Tibial nerve (tissue), 4 donors: ENCODE results near the gene METRNL. TPM values are rescaled to one million over a fixed set of nuclear protein-coding genes. Genes with fewer than 3 reads are reported as not detected.
"Not testable (repeated sequence)": the region's sequence is repeated elsewhere in the genome, so short reads cannot be mapped to it uniquely, and the experiment has no call there.

Source experiments
- DNase-seq, 2 donors: peaks; one replicate each; pipeline ENCODE4 v3.0.0-alpha.2; 2019; ENCODE audit warnings: low spot score in 2 of 2
- H3K27ac ChIP-seq, 4 donors: fragments of 200-600 bp; sonication (generic) in 3 of 4; one replicate each; pipeline ENCODE4 v1.5.1; 2017 to 2019; ENCODE audit warnings: mild to moderate bottlenecking in 1 of 4
- H3K27me3 ChIP-seq, 2 donors: fragments of 200-600 bp; sonication (generic) in 1 of 2; one replicate each; pipeline versions ENCODE4 v1.5.1 to v1.6.0; 2017 to 2019
- H3K36me3 ChIP-seq, 3 donors: fragments of 200-600 bp; sonication (generic); one replicate each; pipeline ENCODE4 v1.5.1; 2018 to 2019
- H3K4me1 ChIP-seq, 4 donors: fragments of 200-600 bp; sonication (generic) in 3 of 4; one replicate each; pipeline ENCODE4 v1.5.1; 2017 to 2019
- H3K4me3 ChIP-seq, 4 donors: fragments of 200-600 bp; sonication (generic) in 3 of 4; one replicate each; pipeline ENCODE4 v1.5.1; 2017 to 2019; ENCODE audit warnings: mild to moderate bottlenecking in 1 of 4, moderate library complexity in 1 of 4
- H3K9me3 ChIP-seq, 4 donors: fragments of 200-600 bp; sonication (generic) in 3 of 4; one replicate each; pipeline ENCODE4 v1.5.1; 2017 to 2019
- CTCF ChIP-seq, 5 experiments: fragments of 200-600 bp in 3 of 5; fragments of 450-650 bp in 2 of 5; sonication (generic) in 3 of 5; IDR thresholded peaks; one replicate each; pipeline ENCODE4 v1.5.1; 2016 to 2019; ENCODE audit warnings: antibody characterized with exemption in 5 of 5, mild to moderate bottlenecking in 3 of 5, moderate library complexity in 2 of 5
- EP300 ChIP-seq, 2 donors: sonication (generic); formaldehyde crosslinking; IDR thresholded peaks; one replicate each; pipeline ENCODE4 v1.6.1; 2017; ENCODE audit warnings: antibody characterized with exemption in 2 of 2, mild to moderate bottlenecking in 1 of 2
- POLR2A ChIP-seq, 2 donors: fragments of 450-650 bp; IDR thresholded peaks; one replicate each; pipeline ENCODE4 v1.6.1; 2017; ENCODE audit warnings: antibody characterized with exemption in 2 of 2, mild to moderate bottlenecking in 2 of 2, moderate library complexity in 2 of 2
- WGBS, 2 donors: methylation state at CpG; one replicate each; pipeline ENCODE4 v1.1.5; 2018; 5-methylcytosine and 5-hydroxymethylcytosine counted together
- total RNA-seq, 4 donors: library from RNA; depleted of rRNA; stranded (reverse); fragments of >200 nt; gene quantifications; one replicate each; pipeline ENCODE4 v1.1.0, GENCODE V29; 2016

Gene METRNL
- total RNA-seq, 4 donors from 2014 or later = 112 to 162 (median 147) TPM

GRCh38 chr17:83053021-83053681 is 26.3 kb upstream of the METRNL start:
- 67 to 77% methylated on average over 14 to 15 of the region's 15 CpGs for WGBS, 2 donors
- TF ChIP-seq POLR2A (IDR thresholded peaks at IDR 0.05) (no peak), EP300 (IDR thresholded peaks at IDR 0.05) (no peak), CTCF (IDR thresholded peaks at IDR 0.05) (no peak)

GRCh38 chr17:83053739-83054451 is 25.5 kb upstream of the METRNL start:
- H3K4me3 ChIP-seq = no peak overlapping the region
- peak in 1 of 5 experiments; percentile 12 for TF ChIP-seq CTCF (IDR thresholded peaks at IDR 0.05)
- TF ChIP-seq EP300 (IDR thresholded peaks at IDR 0.05) = no peak
- TF ChIP-seq POLR2A (IDR thresholded peaks at IDR 0.05) = peak in 1 of 2 donors; percentile 29
- H3K27me3 ChIP-seq = no peaks in the 10 kb centered on the region
- peak; percentile 25 to 47 for DNase-seq
- peaks cover 0 to 39% (median 9%) of the 10 kb centered on the region in 4 donors for H3K4me1 ChIP-seq
- H3K27ac ChIP-seq = peak overlapping the region in 2 of 4 donors; percentile 72 to 87
- no peaks in the 10 kb centered on the region for H3K36me3 ChIP-seq
- H3K9me3 ChIP-seq = no peaks in the 10 kb centered on the region
- WGBS, 2 donors = 69 to 74% methylated on average over 13 of the region's 13 CpGs

More at GRCh38 chr17:83053021-83053681, 26.3 kb upstream of the METRNL start:
- no peaks in the 10 kb centered on the region for H3K36me3 ChIP-seq
- no peak overlapping the region for H3K4me3 ChIP-seq
- H3K27me3 ChIP-seq = no peaks in the 10 kb centered on the region
- H3K27ac ChIP-seq = peak overlapping the region in 3 of 4 donors; percentile 29 to 87 (median 72)
- H3K4me1 ChIP-seq = peaks cover 0 to 39% (median 9%) of the 10 kb centered on the region in 4 donors
- no peaks in the 10 kb centered on the region for H3K9me3 ChIP-seq
- DNase-seq = peak in 1 of 2 donors; percentile 12

DNA sequence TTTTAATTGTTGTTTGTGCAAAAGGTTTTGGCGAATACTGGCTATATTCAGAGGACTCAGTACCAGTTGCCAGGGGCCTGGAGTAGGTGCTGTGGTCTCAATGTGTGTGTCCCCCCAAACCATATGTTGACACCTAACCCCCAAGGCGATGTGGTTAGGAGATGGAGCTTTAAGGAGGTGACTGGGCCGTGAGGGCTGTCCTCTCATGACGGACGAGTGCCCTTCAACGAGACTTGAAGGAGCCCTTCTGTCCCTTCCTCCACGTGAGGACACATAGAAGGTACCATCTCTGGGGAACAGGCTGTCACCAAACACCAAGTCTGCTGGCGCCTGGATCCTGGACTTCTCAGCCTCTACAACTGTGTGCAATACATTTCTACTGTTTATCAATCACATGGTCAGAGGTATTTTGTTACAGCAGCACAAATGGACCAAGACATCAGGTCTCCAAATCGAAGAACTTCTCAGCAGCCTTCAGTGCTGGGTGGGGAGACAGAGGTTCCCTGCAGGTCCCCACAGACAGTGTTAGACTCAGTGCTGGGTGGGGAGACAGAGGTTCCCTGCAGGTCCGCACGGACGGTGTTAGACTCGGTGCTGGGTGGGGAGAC is 24.8 kb upstream of the METRNL start:
- no peaks in the 10 kb centered on the region for H3K27me3 ChIP-seq
- H3K9me3 ChIP-seq = no peaks in the 10 kb centered on the region
- 89 to 94% methylated on average over 13 of the region's 13 CpGs for WGBS, 2 donors
- H3K4me3 ChIP-seq = no peak overlapping the region
- DNase-seq = peak; percentile 3 to 6
- no peak for TF ChIP-seq POLR2A (IDR thresholded peaks at IDR 0.05)
- TF ChIP-seq EP300 (IDR thresholded peaks at IDR 0.05) = no peak
- TF ChIP-seq CTCF (IDR thresholded peaks at IDR 0.05) = no peak
- no peaks in the 10 kb centered on the region for H3K36me3 ChIP-seq
- H3K27ac ChIP-seq = peak overlapping the region in 2 of 4 donors; percentile 59 to 72
- H3K4me1 ChIP-seq = peaks cover 0 to 35% (median 9%) of the 10 kb centered on the region in 4 donors

- not testable (repeated sequence) for H3K4me3 ChIP-seq, H3K36me3 ChIP-seq, H3K9me3 ChIP-seq, H3K27ac ChIP-seq, H3K27me3 ChIP-seq
- 88 to 95% methylated on average over 19 to 24 of the region's 25 CpGs for WGBS, 2 donors
- peaks cover 0 to 35% (median 9%) of the 10 kb centered on the region in 4 donors for H3K4me1 ChIP-seq
- peak in 1 of 2 donors; percentile 2 for DNase-seq
Observed at GRCh38 chr17:83055176-83055575, 24.2 kb upstream of the METRNL start.

GRCh38 chr17:83055911-83056582 is 23.4 kb upstream of the METRNL start:
- peak; percentile 9 to 22 for DNase-seq
- TF ChIP-seq CTCF (IDR thresholded peaks at IDR 0.05) = no peak
- no peak for TF ChIP-seq POLR2A (IDR thresholded peaks at IDR 0.05)
- no peak for TF ChIP-seq EP300 (IDR thresholded peaks at IDR 0.05)
- peak overlapping the region in 1 of 4 donors; percentile 64 for H3K27ac ChIP-seq

More at GRCh38 chr17:83055911-83056582, 23.4 kb upstream of the METRNL start:
- H3K36me3 ChIP-seq = no peaks in the 10 kb centered on the region
- no peaks in the 10 kb centered on the region for H3K27me3 ChIP-seq
- H3K4me1 ChIP-seq = peaks cover 0 to 28% (median 8%) of the 10 kb centered on the region in 4 donors
- no peaks in the 10 kb centered on the region for H3K9me3 ChIP-seq
- WGBS, 2 donors = 43 to 45% methylated on average over 16 of the region's 16 CpGs
- no peak overlapping the region for H3K4me3 ChIP-seq
